ENCODE results near the gene PLA2G4E. TPM values are rescaled to one million over a fixed set of nuclear protein-coding genes. Genes with fewer than 3 reads are reported as not detected.

The PLA2G4E gene
- total RNA-seq, 1 donor from 2014 or later: 1.5 TPM

DNA sequence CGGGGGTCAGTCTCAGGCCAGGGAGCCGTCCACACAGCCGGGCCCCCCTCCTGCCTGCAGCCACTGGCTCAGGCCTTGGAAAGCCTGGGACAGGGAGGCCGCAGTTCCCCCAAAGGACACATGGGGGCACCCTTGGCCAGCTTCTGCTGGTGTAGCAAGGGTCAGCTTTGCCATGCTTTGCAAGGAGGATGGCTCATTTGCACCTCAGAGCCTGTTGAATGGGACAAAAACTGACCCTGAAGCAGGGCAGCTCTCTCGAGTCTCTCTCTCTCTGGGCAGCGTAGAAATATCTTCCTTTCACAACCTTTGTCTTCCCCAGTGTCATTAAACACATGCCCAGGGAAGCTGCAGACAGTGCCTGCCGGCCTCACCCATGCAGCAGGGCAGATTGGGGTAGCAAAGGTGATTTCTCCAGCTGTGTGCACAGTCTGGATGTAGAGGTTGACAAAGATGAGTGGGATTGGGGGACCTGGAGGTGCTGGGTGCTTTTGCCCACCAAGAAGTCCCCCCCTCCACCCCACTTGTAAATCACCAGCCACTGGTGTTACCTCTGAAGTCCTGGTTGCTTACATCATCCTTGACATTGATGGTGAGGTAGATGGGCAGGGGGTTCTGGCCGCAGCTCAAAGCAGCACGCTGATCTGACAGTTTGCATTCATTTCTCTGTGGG, 31.1 kb downstream of the PLA2G4E start:
- intact Hi-C loops (cut with DNase I): loop anchor here (5.0 kb wide), 1 partner anchor 68 kb away; no protein-coding TSS in a partner anchor
- TF ChIP-seq, protein P1, sequence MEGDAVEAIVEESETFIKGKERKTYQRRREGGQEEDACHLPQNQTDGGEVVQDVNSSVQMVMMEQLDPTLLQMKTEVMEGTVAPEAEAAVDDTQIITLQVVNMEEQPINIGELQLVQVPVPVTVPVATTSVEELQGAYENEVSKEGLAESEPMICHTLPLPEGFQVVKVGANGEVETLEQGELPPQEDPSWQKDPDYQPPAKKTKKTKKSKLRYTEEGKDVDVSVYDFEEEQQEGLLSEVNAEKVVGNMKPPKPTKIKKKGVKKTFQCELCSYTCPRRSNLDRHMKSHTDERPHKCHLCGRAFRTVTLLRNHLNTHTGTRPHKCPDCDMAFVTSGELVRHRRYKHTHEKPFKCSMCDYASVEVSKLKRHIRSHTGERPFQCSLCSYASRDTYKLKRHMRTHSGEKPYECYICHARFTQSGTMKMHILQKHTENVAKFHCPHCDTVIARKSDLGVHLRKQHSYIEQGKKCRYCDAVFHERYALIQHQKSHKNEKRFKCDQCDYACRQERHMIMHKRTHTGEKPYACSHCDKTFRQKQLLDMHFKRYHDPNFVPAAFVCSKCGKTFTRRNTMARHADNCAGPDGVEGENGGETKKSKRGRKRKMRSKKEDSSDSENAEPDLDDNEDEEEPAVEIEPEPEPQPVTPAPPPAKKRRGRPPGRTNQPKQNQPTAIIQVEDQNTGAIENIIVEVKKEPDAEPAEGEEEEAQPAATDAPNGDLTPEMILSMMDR (IDR thresholded peaks at IDR 0.05): peak; percentile 100
- ATAC-seq: peak; percentile 94

DNA sequence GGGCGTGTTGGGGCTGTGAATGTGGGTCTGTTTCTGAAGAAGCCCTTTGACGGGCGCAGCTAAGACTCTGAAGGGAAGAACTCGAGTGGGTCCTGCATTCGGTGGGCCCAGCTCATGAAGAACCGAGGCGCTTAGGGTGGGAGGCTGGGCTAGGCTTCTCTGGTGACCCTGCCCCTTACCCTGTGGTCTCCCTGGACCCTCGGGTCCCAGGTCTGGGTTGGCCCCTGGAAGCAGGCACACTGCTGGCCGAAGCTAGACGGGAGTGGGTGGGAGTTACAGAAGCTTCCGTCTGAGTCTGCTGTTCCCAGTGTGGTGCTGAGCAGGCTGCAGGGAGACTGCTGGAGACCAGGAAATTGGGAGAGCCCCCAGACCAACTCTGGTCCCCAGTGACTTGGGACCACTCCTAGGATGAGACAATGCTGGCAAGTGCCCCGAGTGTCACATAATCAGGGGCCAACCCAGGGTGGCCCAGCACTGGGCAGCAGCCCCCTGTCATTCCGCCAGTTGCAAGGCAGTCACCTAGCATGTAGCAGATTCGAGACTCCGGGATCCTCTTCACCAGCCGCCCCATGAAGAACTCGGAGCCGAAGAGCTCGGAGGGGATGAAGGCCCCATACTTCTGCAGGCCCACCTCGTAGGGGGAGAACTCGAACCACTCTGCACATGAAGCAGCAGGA, 31.8 kb downstream of the PLA2G4E start:
- DNase-seq (no peak), ATAC-seq (no peak)
- H3K4me1 ChIP-seq: peaks cover 5% of the 10 kb centered on the region
- no peak overlapping the region for H3K27ac ChIP-seq
- no peaks in the 10 kb centered on the region for H3K36me3 ChIP-seq
- H3K4me3 ChIP-seq: no peak overlapping the region
- intact Hi-C loops (cut with DNase I): no loop called here
- H3K27me3 ChIP-seq: no peaks in the 10 kb centered on the region
- no peaks in the 10 kb centered on the region for H3K9me3 ChIP-seq
- TF ChIP-seq, protein P1 (IDR thresholded peaks at IDR 0.05): no peak

More for the DNA sequence above, 31.1 kb downstream of the PLA2G4E start:
- peak; percentile 92 for DNase-seq
- no peak overlapping the region for H3K4me3 ChIP-seq
- H3K27ac ChIP-seq: no peak overlapping the region
- no peaks in the 10 kb centered on the region for H3K36me3 ChIP-seq
- no peaks in the 10 kb centered on the region for H3K9me3 ChIP-seq
- H3K27me3 ChIP-seq: no peaks in the 10 kb centered on the region
- H3K4me1 ChIP-seq: peaks cover 5% of the 10 kb centered on the region

DNA sequence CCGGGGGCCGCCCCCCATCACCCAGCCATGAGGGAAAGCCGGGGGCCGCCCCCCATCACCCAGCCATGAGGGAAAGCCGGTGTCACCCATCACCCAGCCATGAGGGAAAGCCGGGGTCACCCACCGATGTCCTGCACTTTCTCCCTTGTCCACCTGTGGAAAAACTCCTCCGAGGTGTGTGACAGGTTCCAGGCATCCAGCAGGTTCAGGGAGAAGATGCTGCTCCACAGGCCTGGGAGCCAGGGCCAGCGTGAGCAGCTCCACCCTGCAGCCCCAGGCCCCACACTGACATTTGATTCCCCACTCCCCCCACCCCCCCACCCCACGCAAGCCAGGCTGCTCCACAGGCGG, 32.9 kb downstream of the PLA2G4E start:
- H3K36me3 ChIP-seq: no peaks in the 10 kb centered on the region
- DNase-seq (no peak), ATAC-seq (no peak)
- H3K4me1 ChIP-seq: no peaks in the 10 kb centered on the region
- no peaks in the 10 kb centered on the region for H3K9me3 ChIP-seq
- no peak overlapping the region for H3K27ac ChIP-seq
- intact Hi-C loops (cut with DNase I): no loop called here
- TF ChIP-seq, protein P1 (IDR thresholded peaks at IDR 0.05): no peak
- no peak overlapping the region for H3K4me3 ChIP-seq
- no peaks in the 10 kb centered on the region for H3K27me3 ChIP-seq

- Histone ChIP-seq H3K9me3 (no peaks in the 10 kb centered on the region), H3K4me3 (no peak overlapping the region), H3K27me3 (no peaks in the 10 kb centered on the region), H3K4me1 (no peaks in the 10 kb centered on the region), H3K36me3 (no peaks in the 10 kb centered on the region), H3K27ac (no peak overlapping the region)
- no peak for DNase-seq
- no peak for ATAC-seq
- intact Hi-C loops (cut with DNase I): no loop called here
- TF ChIP-seq, protein P1 (IDR thresholded peaks at IDR 0.05): no peak
Observed at GRCh38 chr15:41987246-41987924, 33.5 kb downstream of the PLA2G4E start.

- no peaks in the 10 kb centered on the region for H3K36me3 ChIP-seq
- TF ChIP-seq, protein P1 (IDR thresholded peaks at IDR 0.05): no peak
- H3K9me3 ChIP-seq: no peaks in the 10 kb centered on the region
- H3K27ac ChIP-seq: no peak overlapping the region
- H3K4me1 ChIP-seq: peaks cover 6% of the 10 kb centered on the region
- ATAC-seq (no peak), DNase-seq (no peak)
- intact Hi-C loops (cut with DNase I): no loop called here
- H3K27me3 ChIP-seq: no peaks in the 10 kb centered on the region
- no peak overlapping the region for H3K4me3 ChIP-seq
Observed at GRCh38 chr15:41985236-41986160, 35.3 kb downstream of the PLA2G4E start.

All from upper lobe of right lung (tissue), 1 donor.